ENCODE data around the gene ZC3H6.

- TF ChIP-seq EZH2 (IDR thresholded peaks at IDR 0.05; ENCODE audit: insufficient read depth, low read length) (no peak), CTCF (IDR thresholded peaks at IDR 0.05; ENCODE audit: insufficient read depth, low read depth, low read length) (no peak)
These were observed 47.5 kb downstream of the ZC3H6 start for GRCh38 chr2:112322919-112323318.
